K562 (cell line): ENCODE data around the gene NME2. TPM values are rescaled to one million over a fixed set of nuclear protein-coding genes. Genes with fewer than 3 reads are reported as not detected.

Experiments used
- CTCF ChIP-seq, 3 experiments: IDR thresholded peaks in 2 of 3; conservative IDR thresholded peaks in 1 of 3; 2 replicates each; pipeline ENCODE4 v1.5.1; 2011 to 2012; ENCODE audit warnings: low read length in 3 of 3, mild to moderate bottlenecking in 3 of 3, control low read depth in 2 of 3, improper control_type of control experiment in 1 of 3, inconsistent platforms in 1 of 3, low read depth in 1 of 3, mixed read lengths in 1 of 3, moderate library complexity in 1 of 3; ENCODE audit not compliant: insufficient read depth in 2 of 3
- CTCFL ChIP-seq: IDR thresholded peaks from 2 replicates; pipeline ENCODE4 v1.6.1; 2011; ENCODE audit warnings: borderline replicate concordance, low read depth, mild to moderate bottlenecking, moderate library complexity, low read length; ENCODE audit not compliant: insufficient read depth, poor library complexity, severe bottlenecking
- EHMT2 ChIP-seq: fragments of 450-650 bp; IDR thresholded peaks from 2 replicates; pipeline ENCODE4 v1.6.1; 2018; ENCODE audit warnings: antibody characterized with exemption
- FOXK1 ChIP-seq: sonication (generic); formaldehyde crosslinking; IDR thresholded peaks from 2 replicates; pipeline ENCODE4 v1.8.0; 2022; ENCODE audit warnings: missing genetic modification reagents, mild to moderate bottlenecking, borderline replicate concordance
- GTF2A2 ChIP-seq: IDR thresholded peaks from 2 replicates; pipeline ENCODE4 v1.6.1; 2016; ENCODE audit warnings: mild to moderate bottlenecking, missing genetic modification characterization, missing compliant biosample characterization
- HDAC6 ChIP-seq: IDR thresholded peaks from 2 replicates; pipeline ENCODE4 v1.6.1; 2012; ENCODE audit warnings: low read depth, mild to moderate bottlenecking, control low read depth, inconsistent platforms, low read length, moderate library complexity
- HMG20B ChIP-seq: fragments of 250-450 bp; sonication (Bioruptor Pico); IDR thresholded peaks from 2 replicates; pipeline ENCODE4 v1.5.0; 2021; ENCODE audit warnings: mild to moderate bottlenecking
- KAT8 ChIP-seq: fragments of 450-650 bp; IDR thresholded peaks from 2 replicates; pipeline ENCODE4 v1.6.1; 2016; ENCODE audit warnings: low read depth, mild to moderate bottlenecking
- KDM4B ChIP-seq, 2 experiments: fragments of 450-650 bp in 1 of 2; sonication (generic) in 1 of 2; IDR thresholded peaks; 2 replicates each; pipeline ENCODE4 v1.6.1; 2016 to 2017; ENCODE audit warnings: borderline replicate concordance in 2 of 2, antibody characterized with exemption in 1 of 2, low read depth in 1 of 2, mild to moderate bottlenecking in 1 of 2
- KLF1 ChIP-seq: fragments of 450-650 bp; IDR thresholded peaks from 2 replicates; pipeline ENCODE4 v1.6.1; 2016; ENCODE audit warnings: missing genetic modification characterization, missing compliant biosample characterization
- MEIS2 ChIP-seq: fragments of 450-650 bp; IDR thresholded peaks from 2 replicates; pipeline ENCODE4 v1.6.1; 2014; ENCODE audit warnings: mild to moderate bottlenecking; ENCODE audit not compliant: partially characterized antibody
- NCOA1 ChIP-seq: fragments of 450-650 bp; IDR thresholded peaks from 2 replicates; pipeline ENCODE4 v1.6.1; 2016; ENCODE audit warnings: low read depth
- PYGO2 ChIP-seq: fragments of 450-650 bp; IDR thresholded peaks from 2 replicates; pipeline ENCODE4 v1.6.1; 2016; ENCODE audit warnings: mild to moderate bottlenecking, missing genetic modification characterization, moderate library complexity, missing compliant biosample characterization
- TBP ChIP-seq: optimal IDR thresholded peaks from 2 replicates; pipeline ENCODE3; 2011; ENCODE audit warnings: low read depth, low read length, improper control_type of control experiment
- TCF7L2 ChIP-seq: fragments of 150-350 bp; IDR thresholded peaks from 2 replicates; pipeline ENCODE4 v1.6.1; 2016; ENCODE audit warnings: low read depth, mild to moderate bottlenecking, low read length, moderate library complexity
- TSC22D4 ChIP-seq: fragments of 450-650 bp; IDR thresholded peaks from 2 replicates; pipeline ENCODE4 v1.6.1; 2016; ENCODE audit warnings: missing genetic modification characterization, missing biosample characterization, control low read depth
- ZFP30 ChIP-seq: fragments of 250-450 bp; sonication (Bioruptor Pico); IDR thresholded peaks from 2 replicates; pipeline ENCODE4 v1.8.0; 2022; ENCODE audit warnings: moderate library complexity, mild to moderate bottlenecking, inconsistent platforms, borderline replicate concordance
- ZNF12 ChIP-seq: sonication (generic); formaldehyde crosslinking; IDR thresholded peaks from 2 replicates; pipeline ENCODE4 v1.4.0; 2020; ENCODE audit warnings: mild to moderate bottlenecking, missing genetic modification reagents
- ZNF239 ChIP-seq: fragments of 250-450 bp; sonication (Bioruptor Pico); IDR thresholded peaks from 2 replicates; pipeline ENCODE4 v1.4.0; 2020; ENCODE audit warnings: mild to moderate bottlenecking
- polyA plus RNA-seq, 8 experiments: library from polyadenylated mRNA; depleted of rRNA in 4 of 8; stranded (reverse) in 5 of 8; unstranded in 3 of 8; fragments of >200 nt; fragmentation: Nextera tagmentation in 2 of 8; fragmentation: Illumina TruSeq in 1 of 8; extraction: Ambion mirVana in 2 of 8; extraction: Trizol in 1 of 8; gene quantifications; 2 replicates each; pipeline versions ENCODE4 v1.2.1 to v1.2.3, GENCODE V29; 2011 to 2014; ENCODE audit warnings: inconsistent platforms in 1 of 8, missing spikeins in 1 of 8
- total RNA-seq, 7 experiments: library from RNA; depleted of rRNA in 6 of 7; stranded (reverse); fragments of >200 nt in 6 of 7; fragmentation: Illumina TruSeq in 2 of 7; extraction: Trizol in 2 of 7; gene quantifications; 2 replicates each; pipeline versions ENCODE4 v1.2.1 to v1.2.3, GENCODE V29; 2011 to 2021; ENCODE audit warnings: low replicate concordance in 1 of 7
- TF ChIP-seq, protein P1 (sequence below): fragments of 450-650 bp; formaldehyde crosslinking; IDR thresholded peaks from 2 replicates; pipeline ENCODE4 v1.4.0; 2020; ENCODE audit warnings: mild to moderate bottlenecking, moderate library complexity
- TF ChIP-seq, protein P2 (sequence below): fragments of 250-450 bp; sonication (Bioruptor Pico); IDR thresholded peaks from 2 replicates; pipeline ENCODE4 v1.4.0; 2020; ENCODE audit warnings: mild to moderate bottlenecking

The NME2 gene
- total and polyA plus RNA-seq, 9 of the 15 experiments (the other 6 are each of a cell fraction or from before 2014, with no cell fraction given), result 684 to 1,202 (median 924) TPM

DNA sequence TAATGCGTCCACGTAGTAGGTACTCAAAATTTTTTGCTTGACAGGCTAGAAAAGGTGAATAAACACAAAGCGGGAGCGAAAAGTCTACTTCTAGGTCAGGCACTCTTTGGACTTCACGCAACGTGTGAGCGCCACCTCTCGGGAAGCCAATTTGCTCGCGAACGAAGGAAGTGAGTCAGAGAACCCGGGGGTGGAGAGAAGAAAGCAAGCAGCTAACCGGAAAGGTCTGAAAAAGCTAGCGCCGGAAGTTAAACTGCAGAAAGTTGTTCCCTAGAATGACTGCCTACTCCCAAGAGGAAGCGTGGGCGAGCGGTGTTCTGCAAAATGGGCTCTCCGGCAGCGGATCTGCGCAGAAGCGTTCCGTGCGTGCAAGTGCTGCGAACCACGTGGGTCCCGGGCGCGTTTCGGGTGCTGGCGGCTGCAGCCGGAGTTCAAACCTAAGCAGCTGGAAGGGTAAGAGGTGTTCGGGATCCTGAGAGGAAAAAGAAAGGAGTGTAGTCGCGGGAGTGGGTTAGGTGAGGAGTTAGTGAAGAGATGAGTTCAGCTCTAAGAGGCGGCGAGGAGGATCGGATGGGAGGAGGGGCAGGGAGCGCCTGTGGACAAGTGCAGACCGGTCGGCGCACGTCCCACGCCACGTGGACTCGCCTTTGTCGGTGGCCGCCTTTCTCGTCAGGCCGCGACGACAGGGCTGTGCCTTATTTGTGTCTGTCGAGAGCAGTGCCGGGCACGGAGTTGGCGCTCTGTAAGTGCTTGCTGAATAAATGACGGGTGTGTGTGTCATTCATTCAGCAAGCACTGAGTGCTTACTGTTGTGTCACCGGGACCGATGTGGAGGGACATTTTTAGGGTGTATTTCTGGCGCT, 12.8 kb upstream of the NME2 start, which contains the start of gene NME1 (continued):
- TF ChIP-seq KDM4B (IDR thresholded peaks at IDR 0.05; ENCODE audit: borderline replicate concordance in 2 of 2, low read depth in 1 of 2) (peak in 1 of 2 experiments; percentile 99; a peak in 2 of 4 replicates), ZNF239 (CRISPR knock-in tag) (no peak), NCOA1 (peak; percentile 99), HDAC6 (no peak), TSC22D4 (tag) (no peak), EHMT2 (peak; percentile 32; the same call in 1 of the 2 replicates), TBP (peak; percentile 96), FOXK1 (CRISPR knock-in tag) (peak; percentile 99), MEIS2 (no peak), GTF2A2 (tag) (no peak), ZNF12 (CRISPR knock-in tag) (0 out of 2 replicates have a peak, but pooled peaks have one; percentile 74), HMG20B (CRISPR knock-in tag) (no peak), CTCFL (peak; percentile 37), PYGO2 (peak; percentile 61), KAT8 (no peak), ZFP30 (CRISPR knock-in tag) (no peak), TCF7L2 (0 out of 2 replicates have a peak, but pooled peaks have one; percentile 34), CTCF (IDR thresholded peaks at IDR 0.05 in 2 of 3, conservative IDR thresholded peaks at IDR 0.05 in 1 of 3; ENCODE audit: insufficient read depth in 2 of 3, low read depth in 1 of 3, low read length in 3 of 3) (peak; percentile 89 to 99 (median 96)), KLF1 (peak; percentile 77)
- TF ChIP-seq, protein P1, sequence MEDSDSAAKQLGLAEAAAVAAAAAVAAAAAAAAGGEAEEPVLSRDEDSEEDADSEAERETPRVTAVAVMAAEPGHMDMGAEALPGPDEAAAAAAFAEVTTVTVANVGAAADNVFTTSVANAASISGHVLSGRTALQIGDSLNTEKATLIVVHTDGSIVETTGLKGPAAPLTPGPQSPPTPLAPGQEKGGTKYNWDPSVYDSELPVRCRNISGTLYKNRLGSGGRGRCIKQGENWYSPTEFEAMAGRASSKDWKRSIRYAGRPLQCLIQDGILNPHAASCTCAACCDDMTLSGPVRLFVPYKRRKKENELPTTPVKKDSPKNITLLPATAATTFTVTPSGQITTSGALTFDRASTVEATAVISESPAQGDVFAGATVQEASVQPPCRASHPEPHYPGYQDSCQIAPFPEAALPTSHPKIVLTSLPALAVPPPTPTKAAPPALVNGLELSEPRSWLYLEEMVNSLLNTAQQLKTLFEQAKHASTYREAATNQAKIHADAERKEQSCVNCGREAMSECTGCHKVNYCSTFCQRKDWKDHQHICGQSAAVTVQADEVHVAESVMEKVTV, result peak; percentile 98
- TF ChIP-seq, protein P2, sequence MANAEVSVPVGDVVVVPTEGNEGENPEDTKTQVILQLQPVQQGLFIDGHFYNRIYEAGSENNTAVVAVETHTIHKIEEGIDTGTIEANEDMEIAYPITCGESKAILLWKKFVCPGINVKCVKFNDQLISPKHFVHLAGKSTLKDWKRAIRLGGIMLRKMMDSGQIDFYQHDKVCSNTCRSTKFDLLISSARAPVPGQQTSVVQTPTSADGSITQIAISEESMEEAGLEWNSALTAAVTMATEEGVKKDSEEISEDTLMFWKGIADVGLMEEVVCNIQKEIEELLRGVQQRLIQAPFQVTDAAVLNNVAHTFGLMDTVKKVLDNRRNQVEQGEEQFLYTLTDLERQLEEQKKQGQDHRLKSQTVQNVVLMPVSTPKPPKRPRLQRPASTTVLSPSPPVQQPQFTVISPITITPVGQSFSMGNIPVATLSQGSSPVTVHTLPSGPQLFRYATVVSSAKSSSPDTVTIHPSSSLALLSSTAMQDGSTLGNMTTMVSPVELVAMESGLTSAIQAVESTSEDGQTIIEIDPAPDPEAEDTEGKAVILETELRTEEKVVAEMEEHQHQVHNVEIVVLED (CRISPR knock-in tag), result peak; percentile 70
